Neuronal stem cell (in vitro differentiated cells): Measurements from ENCODE around the gene ZNF749.
A peak's percentile ranks its signal among the peaks of the same experiment; 100 is the strongest.

Experiments
- DNase-seq: peaks from one replicate; pipeline ENCODE4 v3.0.0-alpha.2; 2013; ENCODE audit warnings: low spot score
- H2AFZ ChIP-seq: one replicate; pipeline ENCODE4 v1.6.1; 2013; ENCODE audit warnings: mild to moderate bottlenecking, low read length, inconsistent platforms
- H2AK5ac ChIP-seq: 2 replicates; pipeline ENCODE4 v1.6.1; 2013; ENCODE audit warnings: low read depth, mild to moderate bottlenecking, inconsistent platforms, low read length, moderate library complexity, mixed read lengths
- H2BK120ac ChIP-seq: 2 replicates; pipeline ENCODE4 v1.6.1; 2013; ENCODE audit warnings: low read depth, mild to moderate bottlenecking, inconsistent platforms, low read length, moderate library complexity, mixed read lengths
- H2BK12ac ChIP-seq: one replicate; pipeline ENCODE4 v1.6.1; 2013; ENCODE audit warnings: low read length, inconsistent platforms
- H2BK15ac ChIP-seq: 2 replicates; pipeline ENCODE4 v1.6.1; 2013; ENCODE audit warnings: mild to moderate bottlenecking, low read length, inconsistent platforms, mixed read lengths
- H2BK5ac ChIP-seq: one replicate; pipeline ENCODE4 v1.6.1; 2013; ENCODE audit warnings: inconsistent platforms, mild to moderate bottlenecking, low read length, moderate library complexity
- H3K14ac ChIP-seq: one replicate; pipeline ENCODE4 v1.6.1; 2013; ENCODE audit warnings: low read length, inconsistent platforms
- H3K18ac ChIP-seq: 2 replicates; pipeline ENCODE4 v1.6.1; 2013; ENCODE audit warnings: low read length, inconsistent platforms
- H3K23ac ChIP-seq: 2 replicates; pipeline ENCODE4 v1.6.1; 2013; ENCODE audit warnings: low read depth, mild to moderate bottlenecking, mixed read lengths, low read length, inconsistent platforms; ENCODE audit not compliant: poor library complexity
- H3K27ac ChIP-seq: replicated peaks from 3 replicates; pipeline ENCODE4 v1.5.1; 2013; ENCODE audit warnings: low read length, inconsistent platforms
- H3K27me3 ChIP-seq, 3 experiments: 2 replicates each; pipeline ENCODE4 v1.6.1; 2013; ENCODE audit warnings: low read length in 3 of 3, mild to moderate bottlenecking in 2 of 3, inconsistent platforms in 1 of 3, low read depth in 1 of 3, mixed read lengths in 1 of 3, moderate library complexity in 1 of 3; ENCODE audit not compliant: control insufficient read depth in 3 of 3, insufficient read depth in 3 of 3
- H3K36me3 ChIP-seq, 2 donors: replicated peaks in 1 of 2; 2 replicates each; pipeline ENCODE4 v1.6.1; 2013; ENCODE audit warnings: low read length in 2 of 2; ENCODE audit not compliant: control insufficient read depth in 2 of 2, insufficient read depth in 2 of 2
- H3K4ac ChIP-seq: 2 replicates; pipeline ENCODE4 v1.6.1; 2013; ENCODE audit warnings: inconsistent platforms, mild to moderate bottlenecking, low read length, moderate library complexity
- H3K4me1 ChIP-seq, 2 donors: 1 replicate in 1 of 2; 2 replicates in 1 of 2; pipeline ENCODE4 v1.6.1; 2013; ENCODE audit warnings: low read length in 2 of 2, low read depth in 1 of 2; ENCODE audit not compliant: control insufficient read depth in 2 of 2, insufficient read depth in 1 of 2
- H3K4me2 ChIP-seq: one replicate; pipeline ENCODE4 v1.6.1; 2013; ENCODE audit warnings: mild to moderate bottlenecking, low read length, inconsistent platforms; ENCODE audit not compliant: insufficient read depth, poor library complexity, severe bottlenecking
- H3K4me3 ChIP-seq, 2 donors: 2 replicates each; pipeline ENCODE4 v1.5.1; 2013; ENCODE audit warnings: low read length in 2 of 2, mild to moderate bottlenecking in 2 of 2, inconsistent platforms in 1 of 2, moderate library complexity in 1 of 2
- H3K79me1 ChIP-seq: one replicate; pipeline ENCODE4 v1.6.1; 2013; ENCODE audit warnings: low read depth, mild to moderate bottlenecking, inconsistent platforms, low read length, moderate library complexity
- H3K9ac ChIP-seq: one replicate; pipeline ENCODE4 v1.6.1; 2013; ENCODE audit warnings: mild to moderate bottlenecking, low read depth, low read length, inconsistent platforms; ENCODE audit not compliant: poor library complexity
- H3K9me3 ChIP-seq, 2 donors: replicated peaks in 1 of 2; 2 replicates each; pipeline versions ENCODE3 to v1.6.1; 2013; ENCODE audit warnings: low read length in 2 of 2, mild to moderate bottlenecking in 2 of 2, inconsistent platforms in 1 of 2, low read depth in 1 of 2, mixed read lengths in 1 of 2, moderate library complexity in 1 of 2; ENCODE audit not compliant: control insufficient read depth in 2 of 2, insufficient read depth in 1 of 2
- H4K8ac ChIP-seq: one replicate; pipeline ENCODE4 v1.6.1; 2013; ENCODE audit warnings: low read depth, mild to moderate bottlenecking, inconsistent platforms, low read length, moderate library complexity
- H4K91ac ChIP-seq: one replicate; pipeline ENCODE4 v1.6.1; 2013; ENCODE audit warnings: low read length, low read depth, mild to moderate bottlenecking, inconsistent platforms; ENCODE audit not compliant: poor library complexity
- WGBS, 2 donors: extraction: QIAGEN DNeasy Blood & Tissue Kit; methylation state at CpG; one replicate each; pipeline ENCODE4 v1.1.7; 2013; ENCODE audit warnings: missing lambda C conversion rate in 2 of 2, mixed read lengths in 1 of 2; ENCODE audit not compliant: insufficient read length in 2 of 2, insufficient replicate concordance in 1 of 2; ENCODE audit errors: extremely low coverage in 2 of 2; 5-methylcytosine and 5-hydroxymethylcytosine counted together

ZNF749 gene

GRCh38 chr19:57436417-57436816, 1.3 kb downstream of the ZNF749 start:
- Histone ChIP-seq H3K36me3 (peaks cover 8 to 52% of the 10 kb centered on the region in 2 donors), H3K9me3 (peaks cover 0 to 35% of the 10 kb centered on the region in 2 donors), H2BK15ac (no peak overlapping the region), H3K18ac (no peak overlapping the region), H2BK12ac (no peak overlapping the region), H2BK120ac (no peak overlapping the region), H3K4me2 (peak overlapping the region; percentile 93), H3K9ac (no peak overlapping the region), H3K4ac (no peak overlapping the region), H3K27me3 (no peaks in the 10 kb centered on the region), H3K23ac (no peak overlapping the region), H3K27ac (no peak overlapping the region), H3K79me1 (peaks cover 6% of the 10 kb centered on the region), H2BK5ac (no peak overlapping the region), H3K4me1 (peaks cover 0 to 6% of the 10 kb centered on the region in 2 donors), H3K14ac (no peak overlapping the region), H2AK5ac (no peak overlapping the region), H4K91ac (no peak overlapping the region), H4K8ac (no peak overlapping the region), H2AFZ (no peak overlapping the region), H3K4me3 (peak overlapping the region; percentile 9 to 92)
- DNase-seq: no peak
- no CpG with 5 or more reads among the region's 1 CpG for WGBS, 2 donors

- Histone ChIP-seq H4K91ac (no peak overlapping the region), H2BK5ac (no peak overlapping the region), H2AK5ac (no peak overlapping the region), H3K23ac (no peak overlapping the region), H3K79me1 (peaks cover 6% of the 10 kb centered on the region), H3K14ac (no peak overlapping the region), H3K27ac (no peak overlapping the region), H3K9me3 (peaks cover 4 to 47% of the 10 kb centered on the region in 2 donors), H3K36me3 (peaks cover 11 to 61% of the 10 kb centered on the region in 2 donors), H3K4me3 (no peak overlapping the region), H3K4ac (no peak overlapping the region), H3K4me1 (peaks cover 0 to 6% of the 10 kb centered on the region in 2 donors), H2BK120ac (no peak overlapping the region), H3K4me2 (no peak overlapping the region), H2BK15ac (no peak overlapping the region), H3K9ac (no peak overlapping the region), H2BK12ac (no peak overlapping the region), H2AFZ (no peak overlapping the region), H3K27me3 (no peaks in the 10 kb centered on the region), H4K8ac (no peak overlapping the region), H3K18ac (no peak overlapping the region)
- WGBS, 2 donors: no CpG with 5 or more reads among the region's 4 CpGs
- no peak for DNase-seq
Observed at GRCh38 chr19:57437931-57438330, 2.8 kb downstream of the ZNF749 start.

GRCh38 chr19:57438925-57439324, 3.8 kb downstream of the ZNF749 start:
- Histone ChIP-seq H3K14ac (no peak overlapping the region), H2BK12ac (no peak overlapping the region), H3K23ac (no peak overlapping the region), H3K27me3 (no peaks in the 10 kb centered on the region), H4K91ac (no peak overlapping the region), H3K18ac (no peak overlapping the region), H4K8ac (peak overlapping the region; percentile 85), H3K79me1 (peaks cover 6% of the 10 kb centered on the region), H3K9me3 (peaks cover 11 to 55% of the 10 kb centered on the region in 2 donors), H3K4me2 (no peak overlapping the region), H3K27ac (no peak overlapping the region), H2AK5ac (no peak overlapping the region), H3K36me3 (peaks cover 19 to 67% of the 10 kb centered on the region in 2 donors), H3K4me1 (peaks cover 0 to 6% of the 10 kb centered on the region in 2 donors), H3K4me3 (no peak overlapping the region), H2BK120ac (no peak overlapping the region), H2BK5ac (no peak overlapping the region), H2AFZ (no peak overlapping the region), H2BK15ac (no peak overlapping the region), H3K4ac (no peak overlapping the region), H3K9ac (peak overlapping the region; percentile 40)
- DNase-seq: no peak
- WGBS, 2 donors: no CpG with 5 or more reads among the region's 9 CpGs

GRCh38 chr19:57441979-57442752, 7.0 kb downstream of the ZNF749 start:
- Histone ChIP-seq H3K36me3 (peaks cover 27 to 93% of the 10 kb centered on the region in 2 donors), H2BK5ac (no peak overlapping the region), H3K9me3 (peaks cover 17 to 74% of the 10 kb centered on the region in 2 donors), H2BK15ac (no peak overlapping the region), H3K27ac (no peak overlapping the region), H4K8ac (no peak overlapping the region), H3K79me1 (peaks cover 6% of the 10 kb centered on the region), H2BK12ac (no peak overlapping the region), H3K9ac (no peak overlapping the region), H2AK5ac (no peak overlapping the region), H3K27me3 (no peaks in the 10 kb centered on the region), H2BK120ac (no peak overlapping the region), H3K4me1 (no peaks in the 10 kb centered on the region), H3K23ac (no peak overlapping the region), H3K4me2 (no peak overlapping the region), H3K4me3 (no peak overlapping the region), H3K4ac (no peak overlapping the region), H2AFZ (no peak overlapping the region), H3K18ac (no peak overlapping the region), H4K91ac (no peak overlapping the region), H3K14ac (no peak overlapping the region)
- no CpG with 5 or more reads among the region's 7 CpGs for WGBS, 2 donors
- DNase-seq: no peak
